GM23248 (cell line): ENCODE results near the gene POM121.
"Not testable (repeated sequence)": the region's sequence is repeated elsewhere in the genome, so short reads cannot be mapped to it uniquely, and the experiment has no call there.

ENCODE experiments used
- EZH2 ChIP-seq: fragments of 200-600 bp; sonication (generic); IDR thresholded peaks from 2 replicates; pipeline ENCODE4 v1.6.1; 2018; ENCODE audit warnings: antibody characterized with exemption, mild to moderate bottlenecking; ENCODE audit not compliant: insufficient read depth, poor library complexity, severe bottlenecking
- EZH2phosphoT487 ChIP-seq: fragments of 200-600 bp; sonication (generic); IDR thresholded peaks from 2 replicates; pipeline ENCODE4 v1.6.1; 2018; ENCODE audit warnings: antibody characterized with exemption, moderate library complexity, mild to moderate bottlenecking, low read depth; ENCODE audit not compliant: insufficient read depth

- TF ChIP-seq EZH2, EZH2phosphoT487: not testable (repeated sequence)
These were observed 42.0 kb downstream of the POM121 start for GRCh38 chr7:72966892-72967291.
